GM12873 (cell line): ENCODE measurements around the gene SLIT3.

ENCODE experiments used
- CTCF ChIP-seq: IDR thresholded peaks from 2 replicates; pipeline ENCODE4 v1.5.1; 2012; ENCODE audit warnings: low read depth, mild to moderate bottlenecking, moderate library complexity, low read length, control low read depth; ENCODE audit not compliant: insufficient read depth; ENCODE audit errors: missing control alignments

Gene SLIT3

GRCh38 chr5:169290895-169291294, 10.0 kb downstream of the SLIT3 start:
- no peak for TF ChIP-seq CTCF

DNA sequence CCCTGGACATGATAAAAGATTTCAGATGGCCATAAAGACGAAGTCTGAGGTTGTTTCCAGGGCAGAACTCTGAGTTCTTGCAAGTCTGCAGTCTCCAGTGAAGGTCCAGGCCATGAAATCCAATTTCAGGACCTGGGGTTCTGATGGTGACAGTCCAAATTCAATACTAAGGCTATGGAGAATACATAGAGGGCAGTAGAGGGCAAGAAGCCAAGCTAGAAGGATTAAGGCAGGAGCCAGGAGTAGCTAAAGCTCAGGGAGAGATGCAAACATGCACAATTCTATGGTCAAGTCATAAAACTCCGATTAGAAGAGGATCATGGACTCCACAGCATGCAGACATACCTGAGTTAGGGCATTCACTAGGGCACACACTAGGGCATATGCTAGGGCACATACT, 11.4 kb downstream of the SLIT3 start:
- TF ChIP-seq CTCF = peak; percentile 3

- no peak for TF ChIP-seq CTCF
These were observed 12.6 kb downstream of the SLIT3 start for GRCh38 chr5:169288066-169288930.

DNA sequence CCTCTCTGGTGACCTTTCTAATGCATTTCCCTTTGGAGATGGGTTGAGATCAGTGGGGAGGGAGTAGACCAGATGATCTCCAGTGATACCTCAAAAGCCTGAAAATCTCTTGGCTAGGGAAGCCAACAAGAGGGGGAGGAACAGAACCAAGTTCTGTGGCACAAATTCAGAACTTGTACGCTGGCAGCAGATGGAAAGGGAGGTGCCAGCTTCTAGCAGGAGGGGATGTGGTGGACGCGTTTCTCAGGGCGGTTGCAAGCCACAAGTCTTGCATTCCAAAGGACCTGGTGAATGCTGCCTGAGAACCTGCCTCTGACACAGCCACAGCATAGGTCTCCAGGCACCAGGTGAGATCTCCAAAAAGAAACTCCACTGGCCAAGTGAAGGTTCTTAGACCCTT, 13.4 kb downstream of the SLIT3 start:
- no peak for TF ChIP-seq CTCF

DNA sequence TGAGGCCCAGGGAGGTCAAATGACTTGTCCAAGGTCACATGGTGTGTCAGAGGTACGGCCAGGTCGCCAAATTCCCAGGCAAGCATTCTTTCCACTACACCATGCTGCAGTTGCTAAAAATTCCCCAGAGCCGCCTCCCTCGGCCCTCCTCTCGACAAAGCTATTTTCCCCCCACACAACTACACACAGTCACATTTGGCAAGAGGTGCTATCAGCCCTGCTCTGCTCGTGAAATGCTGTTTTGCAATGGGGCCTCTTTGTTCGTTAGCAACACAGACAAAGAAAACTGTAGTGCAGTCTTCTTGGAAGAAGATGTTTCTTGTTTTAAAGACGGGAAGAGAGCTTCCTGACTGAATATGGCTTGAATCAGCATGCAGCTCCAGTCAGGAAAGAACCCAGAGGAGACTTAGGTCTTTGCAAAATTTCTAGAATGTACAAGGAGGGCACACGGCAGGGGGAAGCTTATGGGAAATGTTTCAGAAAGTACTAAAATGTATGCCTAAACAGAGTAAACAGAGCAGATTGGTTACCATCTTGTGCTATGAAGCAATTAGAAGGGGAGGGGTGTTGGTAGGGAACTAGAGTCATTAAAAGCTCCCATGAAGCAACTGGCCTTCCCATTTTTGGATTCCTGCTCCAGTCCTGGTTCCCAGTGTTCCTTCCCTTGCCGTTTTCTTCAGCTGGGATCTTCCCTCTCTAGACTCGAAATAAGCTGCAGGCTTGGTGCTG, 14.2 kb downstream of the SLIT3 start:
- TF ChIP-seq CTCF = no peak

DNA sequence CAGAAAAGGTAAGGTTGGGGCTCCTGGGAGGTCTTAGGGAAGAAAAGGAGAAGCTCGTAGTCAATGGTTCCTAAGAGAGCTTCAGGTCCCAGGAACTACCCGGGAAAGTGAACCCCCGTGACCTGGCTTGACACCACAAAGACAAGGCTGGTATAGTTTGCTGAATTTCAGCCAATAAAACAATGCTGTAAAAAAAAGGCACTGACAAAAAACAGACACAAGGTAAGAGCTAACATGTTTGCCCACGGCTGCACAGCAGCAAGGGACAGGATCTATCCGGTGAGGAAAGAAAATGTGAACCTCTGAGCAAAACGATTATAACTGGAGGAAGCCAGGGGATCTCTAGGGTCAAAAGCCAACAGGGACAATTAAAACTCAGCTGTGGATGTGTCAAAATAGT, 17.1 kb downstream of the SLIT3 start:
- TF ChIP-seq CTCF = no peak

- TF ChIP-seq CTCF = no peak
These were observed 19.3 kb downstream of the SLIT3 start for GRCh38 chr5:169281625-169282024.
